Astrocyte (in vitro differentiated cells and primary cell): ENCODE data around the gene HS2ST1. TPM values are rescaled to one million over a fixed set of nuclear protein-coding genes. Genes with fewer than 3 reads are reported as not detected.

ENCODE experiments used
- DNase-seq: peaks from one replicate; pipeline ENCODE4 v3.0.0-alpha.2; 2010; ENCODE audit warnings: low read depth
- FAIRE-seq: peaks from 2 replicates; lab custom pipeline; 2011; peaks lifted over from hg19 to GRCh38; lab: Jason Lieb, UNC
- H2AFZ ChIP-seq: 2 replicates; pipeline ENCODE4 v1.6.0; 2012; ENCODE audit warnings: low read depth, low read length, inconsistent platforms
- H3K27ac ChIP-seq: 2 replicates; pipeline ENCODE4 v1.5.1; 2011; ENCODE audit warnings: low read depth, low read length, inconsistent platforms
- H3K27me3 ChIP-seq: 2 replicates; pipeline ENCODE4 v1.6.0; 2011; ENCODE audit warnings: low read length, inconsistent platforms; ENCODE audit not compliant: insufficient read depth
- H3K36me3 ChIP-seq: 2 replicates; pipeline ENCODE4 v1.5.1; 2011; ENCODE audit warnings: low read length, inconsistent platforms; ENCODE audit not compliant: insufficient read depth
- H3K4me1 ChIP-seq: 2 replicates; pipeline ENCODE4 v1.5.1; 2011; ENCODE audit warnings: low read length, inconsistent platforms; ENCODE audit not compliant: insufficient read depth
- H3K4me2 ChIP-seq: 2 replicates; pipeline ENCODE4 v1.6.0; 2012; ENCODE audit warnings: low read length, inconsistent platforms
- H3K4me3 ChIP-seq: 2 replicates; pipeline ENCODE4 v1.5.1; 2011; ENCODE audit warnings: low read depth, mild to moderate bottlenecking, low read length, inconsistent platforms; ENCODE audit not compliant: insufficient read depth
- H3K79me2 ChIP-seq: 2 replicates; pipeline ENCODE4 v1.6.0; 2012; ENCODE audit warnings: mild to moderate bottlenecking, low read length, inconsistent platforms; ENCODE audit not compliant: insufficient read depth
- H3K9ac ChIP-seq: 2 replicates; pipeline ENCODE4 v1.6.0; 2012; ENCODE audit warnings: mild to moderate bottlenecking, low read length, inconsistent platforms
- H3K9me3 ChIP-seq: 2 replicates; pipeline ENCODE4 v1.5.1; 2012; ENCODE audit warnings: low read depth, mild to moderate bottlenecking, low read length, inconsistent platforms; ENCODE audit not compliant: insufficient read depth
- H4K20me1 ChIP-seq: 2 replicates; pipeline ENCODE4 v1.6.0; 2012; ENCODE audit warnings: low read length, inconsistent platforms; ENCODE audit not compliant: insufficient read depth
- H3K27ac Mint-ChIP-seq: one replicate; pipeline ENCODE4 v1.8.0; 2021; ENCODE audit warnings: mild to moderate bottlenecking, mixed read lengths; ENCODE audit not compliant: unreplicated experiment
- H3K27me3 Mint-ChIP-seq: one replicate; pipeline ENCODE4 v1.8.0; 2021; ENCODE audit warnings: low read depth, mixed read lengths; ENCODE audit not compliant: unreplicated experiment
- H3K36me3 Mint-ChIP-seq: one replicate; pipeline ENCODE4 v1.8.0; 2021; ENCODE audit warnings: low read depth, mixed read lengths; ENCODE audit not compliant: unreplicated experiment
- H3K4me1 Mint-ChIP-seq: one replicate; pipeline ENCODE4 v1.8.0; 2021; ENCODE audit warnings: low read depth, mixed read lengths; ENCODE audit not compliant: unreplicated experiment
- H3K4me3 Mint-ChIP-seq: one replicate; pipeline ENCODE4 v1.8.0; 2021; ENCODE audit warnings: mild to moderate bottlenecking, moderate library complexity, mixed read lengths; ENCODE audit not compliant: unreplicated experiment
- H3K9me3 Mint-ChIP-seq: one replicate; pipeline ENCODE4 v1.8.0; 2021; ENCODE audit warnings: mild to moderate bottlenecking, mixed read lengths; ENCODE audit not compliant: unreplicated experiment
- EZH2 ChIP-seq: IDR thresholded peaks from 2 replicates; pipeline ENCODE4 v1.6.1; 2012; ENCODE audit warnings: mild to moderate bottlenecking, low read length, inconsistent platforms; ENCODE audit not compliant: insufficient read depth
- total RNA-seq: library from RNA; stranded (reverse); gene quantifications from 2 replicates; pipeline ENCODE4 v1.2.1, GENCODE V29; 2021
- TF ChIP-seq, protein P1 (sequence below): IDR thresholded peaks from 2 replicates; pipeline ENCODE4 v1.5.1; 2011; ENCODE audit warnings: low read depth, mild to moderate bottlenecking, inconsistent platforms, low read length, moderate library complexity; ENCODE audit not compliant: insufficient read depth

The HS2ST1 gene
- total RNA-seq, 1 donor from 2014 or later = 34.7 TPM

DNA sequence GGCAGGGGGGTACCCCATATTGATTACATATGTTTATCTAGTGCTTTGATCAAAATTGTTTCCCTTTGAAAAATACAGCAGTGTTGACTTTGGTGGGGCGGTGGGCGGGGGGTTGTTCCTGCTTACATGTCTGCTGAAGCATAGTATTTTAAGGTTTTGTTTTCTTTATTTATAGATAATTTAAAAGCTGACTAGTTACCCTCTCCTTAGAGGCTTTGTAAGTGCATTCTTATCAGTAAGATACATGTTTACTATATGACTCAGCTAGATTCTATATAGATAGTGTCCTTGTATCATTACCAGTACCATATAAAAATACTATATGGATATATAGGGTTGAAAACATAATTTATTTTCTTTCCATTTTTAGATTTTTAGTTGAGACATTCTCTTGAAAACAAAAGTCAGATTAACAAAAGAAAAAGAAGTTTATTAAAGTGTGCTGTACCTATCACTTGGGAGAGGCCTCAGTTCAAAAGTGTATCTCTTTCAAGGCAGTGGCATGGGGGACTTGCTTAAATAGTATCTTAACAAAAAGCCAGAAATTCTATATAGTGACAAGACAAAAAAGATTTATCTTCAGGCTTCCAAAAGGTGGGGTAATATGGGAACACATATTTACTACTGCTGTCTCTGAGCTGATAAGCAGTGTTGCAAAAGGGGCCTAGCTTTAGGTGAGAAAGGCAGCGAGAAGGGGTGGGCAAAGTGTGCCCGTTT, 79.0 kb downstream of the HS2ST1 start:
- Histone ChIP-seq H3K4me2 (peak overlapping the region; percentile 20), H3K9ac (no peak overlapping the region), H2AFZ (no peak overlapping the region), H3K9me3 (no peaks in the 10 kb centered on the region), H3K36me3 (no peaks in the 10 kb centered on the region), H3K79me2 (no peaks in the 10 kb centered on the region), H3K27me3 (no peaks in the 10 kb centered on the region), H3K4me1 (peaks cover 5% of the 10 kb centered on the region), H3K4me3 (no peak overlapping the region), H3K27ac (no peak overlapping the region), H4K20me1 (peaks cover 6% of the 10 kb centered on the region)
- no peaks in the 10 kb centered on the region for H3K27me3 Mint-ChIP-seq
- H3K9me3 Mint-ChIP-seq = no peaks in the 10 kb centered on the region
- H3K4me1 Mint-ChIP-seq = peaks cover 9% of the 10 kb centered on the region
- FAIRE-seq (no peak), DNase-seq (peak; percentile 22)
- H3K36me3 Mint-ChIP-seq = peaks cover 3% of the 10 kb centered on the region
- H3K27ac Mint-ChIP-seq = no peak overlapping the region
- H3K4me3 Mint-ChIP-seq = no peak overlapping the region
- no peak for TF ChIP-seq EZH2
- TF ChIP-seq, protein P1, sequence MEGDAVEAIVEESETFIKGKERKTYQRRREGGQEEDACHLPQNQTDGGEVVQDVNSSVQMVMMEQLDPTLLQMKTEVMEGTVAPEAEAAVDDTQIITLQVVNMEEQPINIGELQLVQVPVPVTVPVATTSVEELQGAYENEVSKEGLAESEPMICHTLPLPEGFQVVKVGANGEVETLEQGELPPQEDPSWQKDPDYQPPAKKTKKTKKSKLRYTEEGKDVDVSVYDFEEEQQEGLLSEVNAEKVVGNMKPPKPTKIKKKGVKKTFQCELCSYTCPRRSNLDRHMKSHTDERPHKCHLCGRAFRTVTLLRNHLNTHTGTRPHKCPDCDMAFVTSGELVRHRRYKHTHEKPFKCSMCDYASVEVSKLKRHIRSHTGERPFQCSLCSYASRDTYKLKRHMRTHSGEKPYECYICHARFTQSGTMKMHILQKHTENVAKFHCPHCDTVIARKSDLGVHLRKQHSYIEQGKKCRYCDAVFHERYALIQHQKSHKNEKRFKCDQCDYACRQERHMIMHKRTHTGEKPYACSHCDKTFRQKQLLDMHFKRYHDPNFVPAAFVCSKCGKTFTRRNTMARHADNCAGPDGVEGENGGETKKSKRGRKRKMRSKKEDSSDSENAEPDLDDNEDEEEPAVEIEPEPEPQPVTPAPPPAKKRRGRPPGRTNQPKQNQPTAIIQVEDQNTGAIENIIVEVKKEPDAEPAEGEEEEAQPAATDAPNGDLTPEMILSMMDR = no peak

DNA sequence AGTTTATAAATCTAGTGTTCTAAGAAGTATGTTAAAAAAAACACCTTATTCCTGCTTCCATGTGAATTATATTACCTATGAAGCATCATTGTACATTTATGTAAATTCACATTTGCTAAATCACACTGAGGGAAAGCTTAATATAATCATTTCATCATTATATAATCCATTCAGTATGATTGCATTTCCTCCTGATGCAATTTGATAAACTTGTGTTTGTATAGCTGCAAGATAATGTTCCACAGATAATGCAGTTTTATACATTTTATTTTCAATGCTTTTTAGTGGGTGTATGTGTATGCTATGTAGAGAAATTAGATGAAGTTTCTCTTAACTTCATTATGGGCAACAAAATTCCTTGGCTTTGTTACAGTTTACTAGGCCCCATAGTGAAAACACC, 79.6 kb downstream of the HS2ST1 start:
- Mint-ChIP-seq H3K27me3 (no peaks in the 10 kb centered on the region), H3K36me3 (peaks cover 3% of the 10 kb centered on the region), H3K4me3 (no peak overlapping the region), H3K4me1 (peaks cover 9% of the 10 kb centered on the region), H3K27ac (no peak overlapping the region), H3K9me3 (no peaks in the 10 kb centered on the region)
- Histone ChIP-seq H3K4me3 (no peak overlapping the region), H3K9ac (no peak overlapping the region), H3K27ac (no peak overlapping the region), H3K4me1 (peaks cover 5% of the 10 kb centered on the region), H3K36me3 (no peaks in the 10 kb centered on the region), H2AFZ (no peak overlapping the region), H3K4me2 (no peak overlapping the region), H3K27me3 (no peaks in the 10 kb centered on the region), H4K20me1 (peaks cover 6% of the 10 kb centered on the region), H3K9me3 (no peaks in the 10 kb centered on the region), H3K79me2 (no peaks in the 10 kb centered on the region)
- TF ChIP-seq EZH2 = no peak
- TF ChIP-seq, protein P1 = no peak
- DNase-seq (no peak), FAIRE-seq (no peak)

DNA sequence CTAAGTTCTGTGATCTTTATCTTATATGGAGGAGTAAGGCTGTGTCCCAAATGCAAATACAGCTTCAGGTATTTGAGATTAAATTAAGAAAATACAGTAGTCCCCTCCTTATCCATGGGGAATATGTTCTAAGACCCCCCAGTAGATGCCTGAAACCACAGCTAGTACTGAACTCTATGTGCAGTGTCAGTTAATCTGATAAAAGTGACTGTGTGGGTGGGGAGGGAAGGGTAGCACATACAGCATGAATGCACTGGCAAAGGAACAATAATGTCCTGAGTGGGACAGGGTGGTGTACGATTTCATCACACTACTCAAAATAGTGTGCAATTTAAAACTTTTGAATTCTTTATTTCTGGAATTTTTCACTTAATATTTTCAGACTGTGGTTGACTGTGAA, 83.1 kb downstream of the HS2ST1 start:
- FAIRE-seq = no peak

More for the DNA sequence above, 83.1 kb downstream of the HS2ST1 start:
- H3K4me3 ChIP-seq = no peak overlapping the region
- H3K4me2 ChIP-seq = no peak overlapping the region
- H3K9ac ChIP-seq = no peak overlapping the region
- Mint-ChIP-seq H3K4me3 (no peak overlapping the region), H3K36me3 (no peaks in the 10 kb centered on the region), H3K4me1 (peaks cover 9% of the 10 kb centered on the region), H3K27ac (no peak overlapping the region), H3K9me3 (no peaks in the 10 kb centered on the region), H3K27me3 (no peaks in the 10 kb centered on the region)
- H3K79me2 ChIP-seq = no peaks in the 10 kb centered on the region
- no peaks in the 10 kb centered on the region for H3K27me3 ChIP-seq
- peaks cover 5% of the 10 kb centered on the region for H3K4me1 ChIP-seq
- H2AFZ ChIP-seq = no peak overlapping the region
- peak; percentile 18 for DNase-seq
- H4K20me1 ChIP-seq = no peaks in the 10 kb centered on the region
- H3K27ac ChIP-seq = no peak overlapping the region
- no peaks in the 10 kb centered on the region for H3K36me3 ChIP-seq
- no peaks in the 10 kb centered on the region for H3K9me3 ChIP-seq
- no peak for TF ChIP-seq EZH2
- TF ChIP-seq, protein P1 = no peak
